ENCODE measurements around the gene ALDH1A1. TPM values are rescaled to one million over a fixed set of nuclear protein-coding genes. Genes with fewer than 3 reads are reported as not detected.

The ALDH1A1 gene
- polyA plus RNA-seq, 1 of the 3 experiments (the other 2 are of a cell fraction): 0.03 TPM

GRCh38 chr9:72891043-72891442 is 61.8 kb downstream of the ALDH1A1 start:
- no peak overlapping the region for H3K9ac ChIP-seq
- H3K4me1 ChIP-seq (ENCODE audit: control insufficient read depth in 1 of 2, insufficient read depth in 2 of 2, low read depth in 1 of 2, low read length in 1 of 2): no peaks in the 10 kb centered on the region
- no peaks in the 10 kb centered on the region for H3K79me2 ChIP-seq (ENCODE audit: insufficient read depth)
- no peaks in the 10 kb centered on the region for H4K20me1 ChIP-seq (ENCODE audit: insufficient read depth)
- no peaks in the 10 kb centered on the region for H3K9me2 ChIP-seq
- no peaks in the 10 kb centered on the region for H3K9me3 ChIP-seq
- H3K27me3 ChIP-seq (ENCODE audit: insufficient read depth): 0 out of 2 replicates have a peak, but pooled peaks cover 5% of the 10 kb centered on the region
- no peak overlapping the region for H2AFZ ChIP-seq (ENCODE audit: low read depth)
- TF ChIP-seq POLR2AphosphoS5 (IDR thresholded peaks at IDR 0.05; ENCODE audit: low read depth, low read length): no peak
- H3F3A ChIP-seq (replicated peaks; ENCODE audit: insufficient read depth): no peaks in the 10 kb centered on the region
- POLR2A ChIA-PET: no interaction called here
- no peak for DNase-seq
- WGBS (ENCODE audit: low lambda C conversion rate): 16% methylated on average over 2 of the region's 2 CpGs
- H3K36me3 ChIP-seq (replicated peaks in 1 of 2; ENCODE audit: control insufficient read depth in 1 of 2, insufficient read depth in 2 of 2, low read length in 1 of 2): no peaks in the 10 kb centered on the region
- H3K4me2 ChIP-seq: no peak overlapping the region
- H3K4me3 ChIP-seq (ENCODE audit: low read depth in 2 of 2, low read length in 1 of 2): no peak overlapping the region
- CTCF ChIA-PET: interaction anchor here (0.7 kb wide), 1 partner anchor 1899 kb away, joined by 3 read pairs; no protein-coding TSS in a partner anchor
- no peak overlapping the region for H3K27ac ChIP-seq (ENCODE audit: low read depth in 2 of 2, low read length in 1 of 2)

GRCh38 chr9:72888943-72889342 is 63.9 kb downstream of the ALDH1A1 start:
- H3K79me2 ChIP-seq (ENCODE audit: insufficient read depth): no peaks in the 10 kb centered on the region
- no peak overlapping the region for H3K9ac ChIP-seq
- no peaks in the 10 kb centered on the region for H3F3A ChIP-seq (replicated peaks; ENCODE audit: insufficient read depth)
- no peak overlapping the region for H3K27ac ChIP-seq (ENCODE audit: low read depth in 2 of 2, low read length in 1 of 2)
- H3K9me2 ChIP-seq: no peaks in the 10 kb centered on the region
- 0 out of 2 replicates have a peak, but pooled peaks cover 5% of the 10 kb centered on the region for H3K27me3 ChIP-seq (ENCODE audit: insufficient read depth)
- no peak for DNase-seq
- no peak overlapping the region for H3K4me3 ChIP-seq (ENCODE audit: low read depth in 2 of 2, low read length in 1 of 2)
- TF ChIP-seq EP300 (IDR thresholded peaks at IDR 0.05; ENCODE audit: borderline replicate concordance in 1 of 2, low read depth in 1 of 2, low read length in 1 of 2) (no peak), CHD2 (IDR thresholded peaks at IDR 0.05; ENCODE audit: low read length, partially characterized antibody) (no peak), TEAD4 (IDR thresholded peaks at IDR 0.05; ENCODE audit: borderline replicate concordance, insufficient read depth) (no peak), SIN3A (IDR thresholded peaks at IDR 0.05; ENCODE audit: borderline replicate concordance, low read depth, low read length) (no peak), MAX (IDR thresholded peaks at IDR 0.05; ENCODE audit: low read depth) (no peak), YY1 (IDR thresholded peaks at IDR 0.05; ENCODE audit: low read depth) (no peak), USF2 (IDR thresholded peaks at IDR 0.05; ENCODE audit: borderline replicate concordance, low read depth, low read length) (no peak), MEF2A (IDR thresholded peaks at IDR 0.05; ENCODE audit: borderline replicate concordance, low read depth) (no peak), RFX5 (IDR thresholded peaks at IDR 0.05; ENCODE audit: low read length) (no peak), FOSL2 (IDR thresholded peaks at IDR 0.05; ENCODE audit: borderline replicate concordance, low read depth) (no peak)
- ChIA-PET POLR2A (no interaction called here), CTCF (no interaction called here)
- no peaks in the 10 kb centered on the region for H4K20me1 ChIP-seq (ENCODE audit: insufficient read depth)
- no peak overlapping the region for H3K4me2 ChIP-seq
- WGBS (ENCODE audit: low lambda C conversion rate): 17% methylated on average over 2 of the region's 2 CpGs
- H3K9me3 ChIP-seq: no peaks in the 10 kb centered on the region
- no peaks in the 10 kb centered on the region for H3K4me1 ChIP-seq (ENCODE audit: control insufficient read depth in 1 of 2, insufficient read depth in 2 of 2, low read depth in 1 of 2, low read length in 1 of 2)
- no peak overlapping the region for H2AFZ ChIP-seq (ENCODE audit: low read depth)
- no peaks in the 10 kb centered on the region for H3K36me3 ChIP-seq (replicated peaks in 1 of 2; ENCODE audit: control insufficient read depth in 1 of 2, insufficient read depth in 2 of 2, low read length in 1 of 2)

- no peaks in the 10 kb centered on the region for H3K4me1 ChIP-seq (ENCODE audit: control insufficient read depth in 1 of 2, insufficient read depth in 2 of 2, low read depth in 1 of 2, low read length in 1 of 2)
- ChIA-PET POLR2A (no interaction called here), CTCF (no interaction called here)
- H3K9me3 ChIP-seq: no peaks in the 10 kb centered on the region
- no peak overlapping the region for H3K4me2 ChIP-seq
- H3K27me3 ChIP-seq (ENCODE audit: insufficient read depth): 0 out of 2 replicates have a peak, but pooled peaks cover 5% of the 10 kb centered on the region
- no peaks in the 10 kb centered on the region for H3K9me2 ChIP-seq
- TF ChIP-seq GATA2 (CRISPR knock-in tag; IDR thresholded peaks at IDR 0.05) (no peak), YY1 (IDR thresholded peaks at IDR 0.05; ENCODE audit: low read depth) (no peak), IRF3 (IDR thresholded peaks at IDR 0.05; ENCODE audit: low read depth, low read length) (no peak), ELF1 (IDR thresholded peaks at IDR 0.05) (no peak), RCOR1 (IDR thresholded peaks at IDR 0.05; ENCODE audit: low read length) (no peak)
- H3K4me3 ChIP-seq (ENCODE audit: low read depth in 2 of 2, low read length in 1 of 2): no peak overlapping the region
- no peaks in the 10 kb centered on the region for H3K79me2 ChIP-seq (ENCODE audit: insufficient read depth)
- WGBS (ENCODE audit: low lambda C conversion rate): 16% methylated on average over 2 of the region's 2 CpGs
- H3K36me3 ChIP-seq (replicated peaks in 1 of 2; ENCODE audit: control insufficient read depth in 1 of 2, insufficient read depth in 2 of 2, low read length in 1 of 2): no peaks in the 10 kb centered on the region
- no peaks in the 10 kb centered on the region for H3F3A ChIP-seq (replicated peaks; ENCODE audit: insufficient read depth)
- no peaks in the 10 kb centered on the region for H4K20me1 ChIP-seq (ENCODE audit: insufficient read depth)
- H3K9ac ChIP-seq: no peak overlapping the region
- H3K27ac ChIP-seq (ENCODE audit: low read depth in 2 of 2, low read length in 1 of 2): no peak overlapping the region
- no peak overlapping the region for H2AFZ ChIP-seq (ENCODE audit: low read depth)
- no peak for DNase-seq
Observed at GRCh38 chr9:72888067-72888466, 64.8 kb downstream of the ALDH1A1 start.
